NT2/D1 (cell line): Measurements from ENCODE around the gene COX4I2.

ENCODE experiments used
- DNase-seq: peaks from one replicate; pipeline ENCODE4 v3.0.0-alpha.2; 2011; ENCODE audit warnings: low read depth, low spot score
- H3K27me3 ChIP-seq: 2 replicates; pipeline ENCODE4 v1.6.0; 2011; ENCODE audit warnings: mild to moderate bottlenecking; ENCODE audit not compliant: insufficient read length, insufficient read depth
- H3K36me3 ChIP-seq: 2 replicates; pipeline ENCODE4 v1.6.1; 2011; ENCODE audit warnings: mild to moderate bottlenecking, low read length, mixed read lengths; ENCODE audit not compliant: insufficient read depth, insufficient read length
- H3K4me1 ChIP-seq: 2 replicates; pipeline ENCODE4 v1.5.1; 2011; ENCODE audit not compliant: insufficient read depth, insufficient read length
- H3K4me3 ChIP-seq: 2 replicates; pipeline ENCODE4 v1.5.1; 2011; ENCODE audit warnings: low read depth; ENCODE audit not compliant: insufficient read length
- H3K9ac ChIP-seq: 2 replicates; pipeline ENCODE4 v1.6.0; 2011; ENCODE audit warnings: low read depth; ENCODE audit not compliant: insufficient read length
- H3K9me3 ChIP-seq: 2 replicates; pipeline ENCODE4 v1.5.1; 2011; ENCODE audit warnings: mild to moderate bottlenecking, low read length; ENCODE audit not compliant: insufficient read depth
- SUZ12 ChIP-seq: IDR thresholded peaks from 2 replicates; pipeline ENCODE4 v1.6.1; 2011; ENCODE audit not compliant: insufficient read length, insufficient read depth; ENCODE audit errors: extremely low read depth
- YY1 ChIP-seq: IDR thresholded peaks from 2 replicates; pipeline ENCODE4 v1.6.1; 2011; ENCODE audit not compliant: insufficient read length, insufficient read depth
- ZNF274 ChIP-seq: IDR thresholded peaks from 2 replicates; pipeline ENCODE4 v1.6.1; 2011; ENCODE audit warnings: mild to moderate bottlenecking, low read depth, low read length

The COX4I2 gene

DNA sequence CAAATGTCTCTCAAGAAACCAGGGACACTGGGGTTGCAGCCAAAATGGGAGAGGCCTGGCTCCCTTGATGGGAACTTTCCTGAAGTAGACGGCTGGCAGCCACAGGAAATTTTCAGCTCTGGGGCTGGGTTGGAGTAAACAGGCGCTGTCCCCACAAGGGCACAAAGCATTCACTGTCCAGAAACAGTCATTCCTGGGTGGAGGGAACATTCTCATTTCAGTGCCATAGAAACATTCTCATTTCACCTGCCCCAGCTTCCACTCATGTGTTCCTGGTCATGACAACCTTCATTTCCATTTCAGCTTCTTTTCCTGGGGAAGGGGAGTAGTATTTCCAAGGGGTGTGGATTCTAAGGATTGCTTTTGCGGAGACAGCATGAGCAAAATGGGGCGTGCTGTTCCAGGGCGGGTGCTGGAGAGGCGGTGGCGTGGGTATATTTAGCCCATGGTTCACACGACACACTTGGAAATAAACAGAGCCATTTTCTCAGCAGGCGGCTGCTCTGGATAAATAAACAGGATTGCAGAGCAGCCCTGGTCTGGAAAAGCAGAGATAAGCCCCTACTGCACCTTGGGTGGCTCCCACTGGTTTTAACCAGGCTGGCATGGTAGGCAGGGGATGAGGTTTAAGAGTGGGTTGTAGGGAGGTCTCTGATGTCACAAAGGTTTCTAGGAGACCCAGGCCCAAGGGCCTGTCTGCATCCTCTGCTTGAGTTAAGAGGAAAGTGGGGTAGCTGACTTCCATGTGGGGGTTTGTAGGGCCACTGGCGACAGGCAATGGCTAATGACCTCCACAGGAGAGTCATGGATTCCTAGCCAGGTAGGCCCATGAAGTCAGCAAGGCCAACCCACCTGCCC is 32.9 kb downstream of the COX4I2 start:
- Histone ChIP-seq H3K9ac (no peak overlapping the region), H3K36me3 (peaks cover 36% of the 10 kb centered on the region), H3K27me3 (no peaks in the 10 kb centered on the region), H3K4me1 (peaks cover 8% of the 10 kb centered on the region), H3K4me3 (no peak overlapping the region), H3K9me3 (no peaks in the 10 kb centered on the region)
- TF ChIP-seq ZNF274 (no peak), YY1 (no peak), SUZ12 (no peak)
- no peak for DNase-seq

DNA sequence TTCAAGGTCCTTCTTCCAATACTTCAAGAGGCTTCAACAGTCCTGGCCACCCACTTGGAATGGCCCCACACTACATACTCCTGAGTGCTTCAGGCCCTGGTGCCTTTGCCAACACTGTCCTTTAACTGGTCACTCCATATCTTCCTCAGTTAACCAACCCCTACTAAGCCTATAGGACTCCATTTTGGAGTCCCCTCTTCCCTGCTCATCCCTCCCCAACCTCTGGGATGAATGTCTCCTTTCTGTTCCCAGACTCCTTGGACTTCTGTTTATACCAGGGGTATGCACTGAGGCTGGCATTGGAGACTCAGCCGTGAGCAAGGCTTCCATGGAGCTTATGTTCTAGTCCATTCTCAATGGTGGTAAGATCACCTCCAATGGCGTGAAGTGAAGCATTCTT is 33.6 kb downstream of the COX4I2 start:
- TF ChIP-seq YY1, result no peak
- no peak for TF ChIP-seq SUZ12
- TF ChIP-seq ZNF274, result no peak

DNA sequence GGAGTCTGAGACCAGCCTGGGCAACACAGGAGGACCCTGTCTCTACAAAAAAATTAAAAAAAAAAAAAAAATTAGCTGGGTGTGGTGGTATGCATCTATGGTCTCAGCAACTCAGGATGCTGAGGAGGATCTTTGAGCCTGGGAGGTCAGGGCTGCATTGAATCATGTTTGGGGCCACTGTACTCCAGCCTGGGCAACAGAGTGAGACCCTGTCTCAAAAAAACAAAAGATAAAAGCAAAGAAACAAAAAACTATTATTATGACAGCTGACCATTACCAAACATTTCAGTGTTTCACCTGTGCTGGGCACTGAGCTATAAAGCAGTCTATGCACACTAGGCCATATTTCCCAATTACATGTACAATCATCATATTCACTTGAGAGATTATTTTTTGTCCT is 35.7 kb downstream of the COX4I2 start:
- H3K27me3 ChIP-seq, result no peaks in the 10 kb centered on the region
- peaks cover 35% of the 10 kb centered on the region for H3K36me3 ChIP-seq
- peaks cover 3% of the 10 kb centered on the region for H3K4me1 ChIP-seq
- no peaks in the 10 kb centered on the region for H3K9me3 ChIP-seq
- no peak for DNase-seq
- H3K9ac ChIP-seq, result no peak overlapping the region
- no peak overlapping the region for H3K4me3 ChIP-seq
- TF ChIP-seq SUZ12 (no peak), YY1 (no peak), ZNF274 (no peak)

More for the DNA sequence above, 33.6 kb downstream of the COX4I2 start:
- Histone ChIP-seq H3K27me3 (no peaks in the 10 kb centered on the region), H3K4me1 (peaks cover 4% of the 10 kb centered on the region), H3K9me3 (no peaks in the 10 kb centered on the region), H3K4me3 (no peak overlapping the region), H3K36me3 (peaks cover 35% of the 10 kb centered on the region), H3K9ac (no peak overlapping the region)
- no peak for DNase-seq

DNA sequence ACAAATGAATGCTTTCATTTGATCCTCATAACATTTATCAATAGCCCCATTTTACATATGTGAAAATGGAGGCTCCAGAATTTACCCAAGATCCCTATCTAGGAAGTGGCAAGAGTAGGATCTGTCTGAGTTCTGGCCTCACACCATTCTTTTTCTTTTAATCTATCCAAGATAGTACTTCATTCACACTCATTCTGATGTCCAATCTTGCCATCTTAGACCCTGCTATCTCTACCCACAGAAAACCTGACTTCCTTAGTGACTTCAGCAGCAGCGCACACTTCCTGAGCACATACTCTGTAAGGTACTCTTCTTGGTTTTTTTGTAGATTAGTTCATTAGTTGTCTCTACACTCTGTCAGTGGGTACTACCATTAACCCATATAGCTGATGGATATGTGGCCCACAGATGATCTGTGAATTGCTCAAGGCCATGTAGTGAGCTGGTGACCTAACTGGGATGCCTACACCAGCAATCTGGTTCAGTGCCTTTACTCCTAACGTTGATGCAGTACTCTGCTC is 36.3 kb downstream of the COX4I2 start:
- Histone ChIP-seq H3K9me3 (no peaks in the 10 kb centered on the region), H3K27me3 (no peaks in the 10 kb centered on the region), H3K36me3 (peaks cover 35% of the 10 kb centered on the region), H3K4me1 (peaks cover 3% of the 10 kb centered on the region), H3K4me3 (no peak overlapping the region), H3K9ac (no peak overlapping the region)
- DNase-seq, result no peak
- no peak for TF ChIP-seq YY1

DNA sequence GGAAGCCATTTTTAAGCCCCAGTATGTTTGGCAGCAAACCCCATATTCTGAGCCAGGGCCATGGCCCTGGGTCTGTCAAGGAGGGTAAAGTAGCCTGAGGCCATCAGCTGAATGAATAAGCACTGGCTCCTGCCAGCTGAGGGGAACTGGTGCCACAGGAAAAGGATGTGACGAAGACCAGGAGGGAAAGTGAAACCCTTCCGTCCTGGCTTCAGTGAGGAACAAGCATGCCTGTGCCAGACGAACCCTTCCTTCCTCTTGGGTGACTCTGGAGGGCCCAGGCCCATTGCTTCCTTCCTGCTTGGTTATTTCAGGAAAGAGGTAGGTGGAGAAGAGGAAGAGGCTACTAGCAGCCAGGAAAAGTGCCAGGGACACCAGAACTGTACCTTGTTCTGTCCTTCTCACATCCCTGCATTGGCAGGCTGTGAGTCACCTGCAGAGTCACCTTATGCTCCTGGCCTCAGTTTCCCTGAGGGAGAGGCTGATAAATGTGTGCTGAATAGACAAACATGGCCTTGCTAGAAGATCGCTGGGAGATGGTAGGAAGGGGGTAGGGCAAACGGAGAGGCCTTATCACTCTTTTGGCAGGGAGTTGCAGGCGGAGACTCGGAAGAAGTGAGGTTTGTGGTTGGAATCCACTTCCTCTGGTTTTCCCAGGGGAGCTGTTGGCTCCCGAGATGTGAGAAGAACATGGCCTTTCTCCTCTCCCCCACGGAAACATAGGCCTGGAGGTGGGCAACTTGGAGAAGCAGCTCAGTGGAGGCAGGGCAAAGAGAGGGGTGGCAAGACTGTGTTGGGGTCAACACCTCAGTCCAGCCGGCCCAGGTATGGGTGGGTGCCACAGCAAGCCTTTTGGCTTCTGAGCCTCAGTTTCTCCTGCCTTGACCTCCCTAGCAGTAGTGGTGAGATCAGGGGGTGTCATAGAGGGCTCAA is 37.4 kb downstream of the COX4I2 start:
- no peak overlapping the region for H3K4me3 ChIP-seq
- no peaks in the 10 kb centered on the region for H3K9me3 ChIP-seq
- H3K4me1 ChIP-seq, result peaks cover 8% of the 10 kb centered on the region
- TF ChIP-seq SUZ12 (no peak), ZNF274 (no peak), YY1 (no peak)
- DNase-seq, result no peak
- peaks cover 35% of the 10 kb centered on the region for H3K36me3 ChIP-seq
- H3K27me3 ChIP-seq, result no peaks in the 10 kb centered on the region
- peak overlapping the region; percentile 3 for H3K9ac ChIP-seq

DNA sequence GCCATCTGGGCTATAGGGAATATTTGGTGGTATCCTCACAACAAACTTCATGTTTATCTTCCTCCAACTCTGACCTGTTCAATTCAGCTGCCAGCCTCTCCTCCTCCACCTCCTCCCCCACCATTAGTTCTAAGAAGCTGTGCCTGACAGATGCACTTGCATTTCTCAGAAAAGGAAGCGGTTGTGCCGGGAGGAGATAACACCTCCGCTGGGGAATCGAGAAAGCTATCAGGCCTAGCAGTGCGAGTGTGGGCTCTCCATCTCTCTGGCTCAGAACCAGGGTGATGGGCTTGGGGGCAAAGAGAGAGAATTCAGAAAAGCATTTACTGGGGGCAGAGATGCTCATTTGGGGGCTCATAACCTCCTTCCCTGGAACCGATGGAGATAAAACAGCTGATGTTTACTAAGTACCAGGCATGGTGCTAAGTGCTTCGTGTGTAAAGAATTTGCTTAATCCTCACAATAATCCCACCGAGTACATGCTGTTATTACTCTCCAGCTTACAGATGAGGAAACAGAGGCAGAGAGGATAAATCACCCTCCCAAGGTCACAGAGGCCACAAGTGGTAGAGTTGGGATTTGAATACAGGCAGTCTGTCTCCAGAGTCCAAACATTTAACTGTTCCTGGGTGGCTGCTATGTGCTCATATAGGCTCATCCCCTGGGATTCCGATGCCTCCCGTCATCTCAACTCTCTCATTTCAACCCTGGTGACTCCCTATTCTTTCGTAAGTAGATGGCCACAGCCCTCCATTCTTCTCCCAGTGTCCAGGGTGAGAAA is 38.3 kb downstream of the COX4I2 start:
- Histone ChIP-seq H3K4me3 (no peak overlapping the region), H3K4me1 (peaks cover 8% of the 10 kb centered on the region), H3K9ac (no peak overlapping the region), H3K27me3 (no peaks in the 10 kb centered on the region), H3K9me3 (no peaks in the 10 kb centered on the region), H3K36me3 (peaks cover 38% of the 10 kb centered on the region)
- no peak for DNase-seq
- no peak for TF ChIP-seq SUZ12
- TF ChIP-seq YY1, result no peak
- TF ChIP-seq ZNF274, result no peak
